GM18861 (cell line): Measurements from ENCODE around the gene CENPH.
A peak's percentile ranks its signal among the peaks of the same experiment; 100 is the strongest.
"Not testable (repeated sequence)": the region's sequence is repeated elsewhere in the genome, so short reads cannot be mapped to it uniquely, and the experiment has no call there.

Source experiments
- ATAC-seq: cut with Tn5 transposase; IDR thresholded peaks from one replicate; pipeline ENCODE4 v1.9.1; 2021; ENCODE audit not compliant: unreplicated experiment

CENPH gene

GRCh38 chr5:69206528-69207190 lies 17.3 kb downstream of the CENPH start:
- no peak for ATAC-seq

GRCh38 chr5:69209602-69210001 lies 20.2 kb downstream of the CENPH start:
- no peak for ATAC-seq

- ATAC-seq: no peak
Observed at GRCh38 chr5:69211200-69211599, 21.8 kb downstream of the CENPH start.

GRCh38 chr5:69212022-69212421 lies 22.6 kb downstream of the CENPH start:
- ATAC-seq: no peak

GRCh38 chr5:69213513-69214215 lies 24.3 kb downstream of the CENPH start:
- ATAC-seq: no peak

- ATAC-seq: no peak
Observed at GRCh38 chr5:69217151-69217511, 27.7 kb downstream of the CENPH start.

- ATAC-seq: peak; percentile 83
Observed at GRCh38 chr5:69217548-69218526, 28.5 kb downstream of the CENPH start.

GRCh38 chr5:69219939-69220338 lies 30.6 kb downstream of the CENPH start:
- no peak for ATAC-seq

- ATAC-seq: not testable (repeated sequence)
Observed at GRCh38 chr5:69220371-69220770, 31.0 kb downstream of the CENPH start.

- ATAC-seq: not testable (repeated sequence)
Observed at GRCh38 chr5:69220833-69221232, 31.4 kb downstream of the CENPH start.

- ATAC-seq: no peak
Observed at GRCh38 chr5:69224520-69224919, 35.1 kb downstream of the CENPH start.

GRCh38 chr5:69225860-69226259 lies 36.5 kb downstream of the CENPH start:
- ATAC-seq: no peak

GRCh38 chr5:69230181-69230580 lies 40.8 kb downstream of the CENPH start:
- no peak for ATAC-seq

- ATAC-seq: no peak
Observed at GRCh38 chr5:69231281-69231680, 41.9 kb downstream of the CENPH start.

- ATAC-seq: no peak
Observed at GRCh38 chr5:69231851-69232250, 42.5 kb downstream of the CENPH start.

GRCh38 chr5:69234457-69235268 lies 45.3 kb downstream of the CENPH start, which contains the start of gene CDK7:
Gene CDK7 (plus strand): TSS chr5:69234886. CDS start chr5:69234976, 90 bp downstream.
- ATAC-seq: peak; percentile 95

- ATAC-seq: not testable (repeated sequence)
Observed at GRCh38 chr5:69236733-69237132, 47.4 kb downstream of the CENPH start.

- no peak for ATAC-seq
Observed at GRCh38 chr5:69237877-69238276, 48.5 kb downstream of the CENPH start.

GRCh38 chr5:69238760-69239251 lies 49.4 kb downstream of the CENPH start:
- ATAC-seq: no peak

GRCh38 chr5:69242215-69242927 lies 53.0 kb downstream of the CENPH start:
- no peak for ATAC-seq
